ENCODE results near the gene KLF16. TPM values are rescaled to one million over a fixed set of nuclear protein-coding genes. Genes with fewer than 3 reads are reported as not detected.

Gene KLF16
- total RNA-seq, 1 donor from 2014 or later, result 5.6 TPM

DNA sequence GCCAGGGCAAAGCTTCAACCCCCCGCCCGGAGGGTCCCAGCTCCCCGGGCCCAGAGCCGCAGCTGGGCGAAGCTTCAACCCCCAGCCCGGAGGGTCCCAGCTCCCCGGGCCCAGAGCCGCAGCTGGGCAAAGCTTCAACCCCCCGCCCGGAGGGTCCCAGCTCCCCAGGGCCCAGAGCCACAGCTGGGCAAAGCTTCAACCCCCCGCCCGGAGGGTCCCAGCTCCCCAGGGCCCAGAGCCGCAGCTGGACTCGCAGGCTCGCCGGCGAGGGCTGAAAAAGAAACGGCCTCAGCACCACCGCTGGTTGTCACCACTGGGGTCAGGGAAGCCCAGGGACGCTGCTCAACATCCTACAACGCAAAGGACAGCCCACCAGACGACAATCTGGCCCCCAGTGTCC is 20.3 kb downstream of the KLF16 start:
- DNase-seq (ENCODE audit: low read depth in 2 of 2), result no peak

DNA sequence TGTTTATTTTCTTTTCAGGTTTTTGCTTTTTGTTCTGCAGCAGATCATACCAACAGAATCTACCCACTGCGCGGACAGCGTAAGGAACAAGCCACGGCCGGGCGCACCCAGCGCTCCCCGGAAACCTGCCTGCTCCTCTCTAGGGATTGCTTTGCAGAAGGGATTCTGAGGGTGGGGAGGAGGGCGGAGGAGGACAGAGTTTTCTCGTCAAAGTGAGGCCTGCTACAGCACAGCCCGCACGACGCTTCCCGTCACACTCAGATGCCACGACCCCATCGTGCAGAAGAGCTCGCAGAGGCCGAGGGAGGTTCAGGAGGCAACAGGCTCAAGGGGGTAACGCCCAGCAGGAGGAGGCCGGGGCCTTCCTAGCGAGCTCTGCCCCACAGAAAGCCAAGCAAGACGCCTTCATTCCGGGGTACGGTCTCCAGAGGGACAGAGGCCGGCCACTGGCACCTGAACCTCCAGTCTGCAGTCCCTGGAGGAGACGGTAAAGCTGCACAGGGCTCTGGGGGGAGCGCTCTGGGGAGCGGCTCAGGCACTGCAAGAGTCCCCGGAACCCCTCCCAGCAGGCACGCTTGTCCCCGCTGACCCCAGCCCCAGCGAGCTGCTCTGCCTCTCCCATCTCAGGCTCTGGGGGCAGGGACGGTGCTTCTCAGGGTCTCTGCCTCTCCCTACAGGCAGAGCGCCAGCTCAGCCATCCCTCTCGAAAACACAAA is 22.0 kb downstream of the KLF16 start:
- DNase-seq (ENCODE audit: low read depth in 2 of 2), result peak in 1 of 2 donors; percentile 36

DNA sequence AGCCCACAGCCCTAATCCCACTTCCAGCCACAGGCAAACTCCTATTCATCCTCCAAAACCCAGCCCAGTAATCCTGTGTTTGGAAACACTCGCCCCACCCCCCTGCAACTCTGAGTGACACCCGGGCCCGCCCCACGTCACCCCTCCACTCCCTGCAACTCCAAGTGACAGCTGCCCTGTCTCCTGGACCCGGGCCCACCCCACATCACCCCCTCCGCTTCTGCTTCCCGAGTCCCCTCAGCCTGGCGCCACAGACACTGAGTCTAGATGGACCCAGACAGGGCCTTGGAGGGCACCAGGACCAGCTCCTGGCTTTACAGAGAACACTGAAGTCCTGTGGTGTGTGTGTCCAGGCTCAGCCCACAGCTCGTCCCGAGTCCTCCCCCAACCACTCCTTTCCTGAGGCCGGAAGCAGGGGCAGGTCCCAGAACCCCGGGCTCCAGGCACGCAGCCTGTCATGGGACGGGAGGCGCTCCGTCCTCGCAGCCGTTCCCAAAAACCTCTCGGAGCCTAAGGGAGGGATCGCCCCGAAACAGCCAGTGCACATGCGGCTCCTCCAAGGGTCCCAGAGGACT is 22.8 kb downstream of the KLF16 start:
- peak; percentile 72 to 86 for DNase-seq (ENCODE audit: low read depth in 2 of 2)

DNA sequence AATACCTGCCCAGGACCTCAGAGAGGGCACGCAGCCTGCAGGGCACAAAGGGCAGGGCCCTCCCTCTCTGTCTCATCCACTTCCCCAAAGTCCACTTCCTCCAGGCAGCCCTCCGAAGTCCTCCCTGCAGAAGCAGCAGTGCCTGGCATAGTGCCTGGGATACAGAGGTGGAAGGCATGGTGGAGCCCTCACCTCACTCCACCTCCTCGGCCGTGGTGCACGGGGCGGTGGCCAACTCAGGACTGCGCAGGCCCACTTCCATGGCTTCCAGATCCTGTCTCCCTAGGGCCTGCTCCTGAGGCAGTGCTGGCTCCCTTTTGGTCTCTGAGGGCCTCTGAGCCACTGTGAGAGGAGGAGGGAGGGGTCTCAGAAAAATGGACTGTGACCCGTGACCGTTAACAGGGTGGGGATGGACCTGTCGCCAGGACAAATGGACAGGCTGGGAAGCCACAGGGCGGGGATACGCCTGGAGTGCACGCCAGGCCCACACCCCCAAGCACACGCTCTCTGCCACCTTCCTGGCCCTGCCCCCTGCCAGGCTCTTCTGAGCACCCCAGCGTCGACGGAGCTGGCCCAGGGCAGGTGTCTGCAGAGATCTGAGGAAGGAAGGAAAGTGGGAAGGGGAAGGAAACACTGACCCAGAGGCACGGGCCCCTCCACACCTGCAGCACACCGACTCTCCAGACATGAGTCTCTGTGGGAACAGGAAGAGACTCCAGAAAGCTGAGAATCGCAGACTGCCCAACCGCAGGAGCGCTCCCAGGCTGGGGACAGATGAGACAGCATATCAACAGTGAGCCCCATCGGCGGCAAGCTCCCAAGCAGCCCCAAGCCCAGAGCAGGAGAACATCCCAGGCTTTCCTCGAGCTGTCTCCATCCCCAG is 23.5 kb downstream of the KLF16 start:
- DNase-seq (ENCODE audit: low read depth in 2 of 2), result no peak

DNA sequence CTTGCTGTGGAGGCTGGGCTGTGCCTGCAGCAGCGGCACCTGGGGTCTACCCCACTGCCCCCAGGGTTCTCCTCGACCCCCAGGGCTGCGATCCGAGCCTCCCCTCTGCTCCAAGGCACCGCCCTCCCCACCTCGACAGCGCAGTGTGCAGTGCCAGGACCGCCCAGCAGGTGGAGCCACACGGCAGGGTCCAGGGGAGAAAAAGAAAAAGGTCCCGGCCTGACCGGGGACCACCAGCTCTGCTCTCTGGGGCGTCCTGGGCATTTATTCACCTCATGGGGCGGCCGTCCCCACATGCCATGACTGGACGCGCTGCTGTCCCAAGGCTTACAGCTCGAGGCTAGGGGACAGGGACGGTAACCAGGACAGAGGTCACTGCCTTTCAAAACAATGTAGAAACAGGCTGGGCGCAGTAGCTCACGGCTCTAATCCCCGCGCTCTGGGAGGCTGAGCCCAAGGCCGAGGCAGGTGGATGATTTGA is 25.7 kb downstream of the KLF16 start:
- DNase-seq (ENCODE audit: low read depth in 2 of 2), result peak; percentile 39 to 69

DNA sequence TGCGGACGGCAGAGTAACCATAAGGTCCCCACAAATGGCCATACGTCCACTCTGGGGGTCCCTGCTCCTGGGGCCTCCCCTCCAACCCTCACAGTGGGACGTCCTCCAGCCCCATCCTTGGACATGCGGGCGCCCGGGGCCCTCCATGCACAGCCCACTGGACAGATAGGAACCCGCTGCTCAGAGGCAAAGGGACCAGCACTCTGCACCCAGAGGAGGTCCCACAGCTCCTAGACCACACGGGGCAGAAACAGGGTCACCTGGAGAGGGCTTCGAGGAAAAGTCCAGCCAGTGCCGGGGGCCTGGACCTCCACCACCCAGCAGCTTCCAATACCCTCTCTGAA is 26.2 kb downstream of the KLF16 start:
- no peak for DNase-seq (ENCODE audit: low read depth in 2 of 2)

DNA sequence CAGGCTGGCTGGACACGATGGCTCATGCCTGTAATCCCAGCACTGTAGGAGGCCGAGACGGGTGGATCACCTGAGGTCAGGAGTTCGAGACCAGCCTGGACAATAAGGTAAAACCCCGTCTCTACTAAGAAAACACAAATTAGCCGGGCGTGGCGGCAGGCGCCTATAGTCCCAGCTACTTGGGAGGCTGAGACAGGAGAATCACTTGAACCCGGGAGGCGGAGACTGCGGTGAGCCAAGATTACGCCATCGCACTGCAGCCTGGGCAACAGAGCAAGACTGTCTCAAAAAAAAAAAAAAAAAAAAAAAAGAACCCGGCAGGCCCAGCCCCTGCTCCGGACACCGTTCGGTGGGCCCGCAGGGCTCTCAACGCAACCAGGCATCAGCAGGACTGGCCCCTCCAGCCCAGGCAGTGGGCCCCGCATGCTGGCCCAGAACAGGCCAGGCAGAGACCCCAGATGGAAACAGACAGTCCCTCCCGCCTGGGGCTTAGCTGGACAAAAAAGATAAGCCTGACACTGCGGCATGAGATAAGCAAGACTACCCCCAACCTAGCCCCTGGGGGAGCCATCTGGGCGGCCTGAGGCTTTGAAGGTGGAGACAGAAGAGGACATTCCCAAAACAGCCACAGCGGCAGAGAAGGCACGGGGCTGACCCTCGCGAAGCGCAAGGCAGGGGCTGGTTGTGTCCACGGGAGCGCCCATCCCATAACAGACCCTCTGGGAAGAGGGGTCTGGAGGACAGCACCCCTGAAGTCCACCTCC is 26.7 kb downstream of the KLF16 start:
- no peak for DNase-seq (ENCODE audit: low read depth in 2 of 2)

DNA sequence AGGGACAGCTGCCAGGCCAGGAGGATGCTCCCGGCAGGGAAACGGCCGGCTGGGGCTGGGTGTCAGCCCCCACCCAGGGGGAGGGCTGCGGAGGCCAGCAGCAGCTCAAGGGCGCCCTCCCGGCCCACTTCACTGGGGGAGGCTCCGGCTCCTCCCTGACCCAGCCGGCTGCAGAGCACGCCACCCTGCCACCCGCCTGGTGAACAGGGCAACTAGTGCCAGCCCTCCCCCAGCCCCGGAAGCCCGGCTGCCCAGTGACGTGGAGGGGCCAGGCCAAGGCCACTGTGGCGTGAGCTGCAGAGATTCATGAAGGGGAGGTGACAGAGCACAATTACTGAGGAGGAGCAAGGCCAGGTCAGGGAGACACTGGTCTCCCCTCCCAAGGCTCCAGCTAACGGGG is 29.8 kb downstream of the KLF16 start:
- DNase-seq (ENCODE audit: low read depth in 2 of 2), result no peak

DNA sequence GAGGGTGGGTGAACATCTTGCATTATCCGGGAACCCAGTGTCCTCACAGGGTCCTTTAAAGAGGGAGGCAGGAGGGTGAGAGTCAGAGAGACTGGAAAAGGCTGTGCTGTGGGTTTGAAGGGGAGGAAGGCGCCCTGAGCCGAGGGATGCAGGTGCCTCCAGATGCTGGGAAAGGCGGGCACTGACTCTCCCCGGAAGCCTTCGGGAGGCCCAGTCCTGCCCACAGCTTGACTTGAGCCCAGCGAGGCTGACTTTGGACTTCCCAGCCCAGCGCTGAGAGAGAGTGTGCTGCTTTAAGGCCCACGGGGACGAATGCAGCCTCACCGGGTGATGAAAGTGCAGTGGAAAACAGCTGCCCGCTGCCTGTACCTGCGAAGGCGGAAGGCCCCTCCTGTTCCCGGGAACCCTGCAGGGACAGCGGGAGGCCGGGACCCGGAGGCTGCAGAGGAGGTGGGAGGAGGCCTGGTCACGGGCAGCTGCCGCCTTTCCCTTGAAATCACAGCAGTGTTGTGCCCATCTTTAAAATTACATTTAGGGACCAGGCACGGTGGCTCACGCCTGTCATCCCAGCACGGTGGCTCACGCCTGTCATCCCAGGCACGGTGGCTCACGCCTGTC is 31.2 kb downstream of the KLF16 start:
- DNase-seq (ENCODE audit: low read depth in 2 of 2), result no peak

DNA sequence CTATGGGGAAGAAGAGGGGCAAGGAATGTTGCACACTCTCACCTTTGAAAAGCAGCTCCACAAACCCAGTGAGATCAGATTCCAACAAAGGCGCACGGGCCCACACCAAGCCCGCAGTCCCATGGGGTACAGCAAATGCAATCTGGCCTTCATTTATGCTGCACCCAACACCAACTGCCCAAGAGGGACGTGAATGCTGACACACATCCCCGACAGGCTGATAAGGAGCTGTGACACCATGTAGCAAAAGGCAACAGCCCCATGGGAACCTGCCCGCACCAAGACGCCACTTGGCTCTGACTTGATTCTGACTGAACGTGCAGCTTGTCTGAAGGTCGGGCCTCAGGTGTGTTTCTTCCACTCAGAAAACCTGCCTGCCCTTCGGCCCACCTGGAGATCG is 32.4 kb downstream of the KLF16 start:
- no peak for DNase-seq (ENCODE audit: low read depth in 2 of 2)

DNA sequence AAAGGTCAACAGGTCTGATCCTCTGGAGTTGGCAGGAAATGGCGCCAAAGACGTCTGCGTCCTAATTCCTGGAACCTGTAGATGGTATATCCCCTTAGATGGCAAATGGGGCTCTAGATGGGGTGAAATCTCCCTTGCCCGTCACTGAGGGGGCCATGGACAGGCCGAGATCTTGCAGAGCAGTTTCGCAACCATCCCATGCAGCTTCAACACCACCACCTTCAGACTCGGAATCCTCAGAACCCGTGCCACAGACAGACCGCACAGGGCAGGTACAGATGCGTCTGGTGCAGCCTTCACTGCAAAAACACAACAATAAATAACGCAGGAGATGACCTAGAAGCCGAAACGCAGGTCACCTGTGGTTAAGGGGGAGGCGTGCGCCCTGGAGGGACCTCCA is 32.8 kb downstream of the KLF16 start:
- no peak for DNase-seq (ENCODE audit: low read depth in 2 of 2)

DNA sequence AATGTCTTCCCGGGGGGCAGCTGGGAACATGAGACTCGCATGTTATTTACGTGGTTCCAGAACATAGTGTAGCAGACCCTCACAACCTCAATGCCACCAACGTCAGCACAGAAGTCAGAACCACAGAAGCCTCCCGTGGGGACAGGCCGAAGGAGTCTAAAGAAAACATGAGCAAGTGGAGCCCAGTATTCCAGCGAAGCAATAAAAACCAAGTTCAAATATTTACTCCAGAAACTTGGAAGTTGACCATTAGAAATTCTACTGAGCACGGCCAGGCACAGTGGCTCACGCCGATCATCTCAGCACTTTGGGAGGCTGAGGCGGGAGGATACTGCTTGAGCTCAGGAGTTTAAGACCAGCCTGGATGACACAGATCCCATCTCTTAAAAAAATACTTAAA is 33.4 kb downstream of the KLF16 start:
- DNase-seq (ENCODE audit: low read depth in 2 of 2), result no peak

DNA sequence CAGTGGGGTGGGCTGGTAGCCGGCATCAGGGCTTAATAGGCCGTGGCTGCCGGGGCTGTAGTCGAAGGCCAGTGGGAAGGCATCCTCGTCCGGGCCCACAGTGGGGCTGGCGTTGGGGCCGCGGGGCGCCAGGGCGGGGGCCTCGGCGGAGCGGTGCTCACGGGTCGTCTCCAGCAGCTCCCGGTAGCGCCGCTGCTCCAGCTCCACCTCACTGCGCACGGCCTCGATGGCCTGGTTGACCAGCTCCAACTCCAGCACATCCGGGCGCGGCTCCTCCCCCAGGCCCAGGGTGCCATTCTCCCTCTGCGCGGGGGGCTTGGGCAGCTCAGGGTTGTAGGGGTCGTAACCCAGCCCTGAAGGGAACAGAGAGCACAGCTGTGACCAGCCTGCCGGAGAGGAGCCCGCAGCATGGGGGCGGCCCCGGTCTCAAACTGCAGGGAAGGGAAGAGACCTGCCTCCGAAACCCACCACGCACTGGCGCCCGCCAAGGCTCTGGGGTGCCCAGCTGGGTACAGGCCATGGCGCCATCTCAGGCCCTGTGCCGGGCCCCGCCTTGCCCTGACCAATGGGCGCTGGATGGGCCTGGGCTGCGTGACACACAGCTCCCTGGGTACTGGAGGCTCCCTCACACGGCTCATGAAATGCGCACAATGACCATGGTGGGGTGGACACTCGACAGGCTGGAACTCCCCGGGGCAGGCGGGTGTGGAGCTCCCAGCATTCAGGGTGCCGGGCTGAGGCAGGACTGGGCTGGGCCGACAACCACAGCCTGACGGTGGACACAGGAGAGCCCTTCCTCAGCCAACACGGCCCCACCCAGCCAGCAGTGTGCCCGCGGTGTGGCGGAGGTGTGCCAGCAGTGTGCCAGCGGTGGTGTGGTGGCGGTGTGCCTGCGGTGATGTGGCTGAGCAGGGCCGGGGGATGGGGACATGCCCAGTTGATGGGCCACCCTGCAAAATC is 34.8 kb downstream of the KLF16 start:
- DNase-seq (ENCODE audit: low read depth in 2 of 2), result no peak

DNA sequence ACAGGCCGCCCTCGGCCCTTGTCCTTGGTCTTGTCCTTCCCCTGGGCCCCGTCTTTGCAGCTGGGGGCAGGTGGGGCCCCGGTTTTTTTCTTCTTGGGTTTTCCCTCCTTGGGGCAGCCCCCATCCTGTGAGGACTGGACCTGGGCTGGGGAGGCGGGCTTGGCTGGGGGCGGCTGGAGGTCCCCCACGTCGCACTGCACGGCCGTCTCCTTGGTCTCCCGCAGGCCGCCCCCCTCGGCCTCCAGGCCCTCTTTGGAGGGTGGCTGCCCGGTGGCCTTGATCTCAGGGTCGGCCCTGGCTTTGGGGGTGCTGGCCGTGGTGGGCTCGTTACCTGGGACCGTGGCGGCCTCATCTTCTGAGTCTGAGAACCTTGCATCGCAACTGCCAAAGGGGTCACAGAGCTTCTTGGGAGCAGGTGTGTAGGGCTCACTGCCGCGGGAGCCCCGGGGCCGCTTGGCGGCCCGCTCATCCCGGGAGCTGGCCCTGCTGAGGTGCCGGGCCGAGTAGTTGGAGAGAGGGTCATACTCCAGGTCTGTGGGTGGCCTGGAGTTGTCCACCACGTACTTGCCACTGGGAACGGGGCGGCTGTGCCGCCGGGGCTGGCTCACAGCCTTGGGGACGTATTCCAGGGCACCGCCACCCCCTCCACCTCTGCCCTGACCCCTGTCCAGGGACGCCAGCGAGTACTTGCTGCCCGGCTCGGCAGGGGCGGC is 35.7 kb downstream of the KLF16 start:
- DNase-seq (ENCODE audit: low read depth in 2 of 2), result no peak

DNA sequence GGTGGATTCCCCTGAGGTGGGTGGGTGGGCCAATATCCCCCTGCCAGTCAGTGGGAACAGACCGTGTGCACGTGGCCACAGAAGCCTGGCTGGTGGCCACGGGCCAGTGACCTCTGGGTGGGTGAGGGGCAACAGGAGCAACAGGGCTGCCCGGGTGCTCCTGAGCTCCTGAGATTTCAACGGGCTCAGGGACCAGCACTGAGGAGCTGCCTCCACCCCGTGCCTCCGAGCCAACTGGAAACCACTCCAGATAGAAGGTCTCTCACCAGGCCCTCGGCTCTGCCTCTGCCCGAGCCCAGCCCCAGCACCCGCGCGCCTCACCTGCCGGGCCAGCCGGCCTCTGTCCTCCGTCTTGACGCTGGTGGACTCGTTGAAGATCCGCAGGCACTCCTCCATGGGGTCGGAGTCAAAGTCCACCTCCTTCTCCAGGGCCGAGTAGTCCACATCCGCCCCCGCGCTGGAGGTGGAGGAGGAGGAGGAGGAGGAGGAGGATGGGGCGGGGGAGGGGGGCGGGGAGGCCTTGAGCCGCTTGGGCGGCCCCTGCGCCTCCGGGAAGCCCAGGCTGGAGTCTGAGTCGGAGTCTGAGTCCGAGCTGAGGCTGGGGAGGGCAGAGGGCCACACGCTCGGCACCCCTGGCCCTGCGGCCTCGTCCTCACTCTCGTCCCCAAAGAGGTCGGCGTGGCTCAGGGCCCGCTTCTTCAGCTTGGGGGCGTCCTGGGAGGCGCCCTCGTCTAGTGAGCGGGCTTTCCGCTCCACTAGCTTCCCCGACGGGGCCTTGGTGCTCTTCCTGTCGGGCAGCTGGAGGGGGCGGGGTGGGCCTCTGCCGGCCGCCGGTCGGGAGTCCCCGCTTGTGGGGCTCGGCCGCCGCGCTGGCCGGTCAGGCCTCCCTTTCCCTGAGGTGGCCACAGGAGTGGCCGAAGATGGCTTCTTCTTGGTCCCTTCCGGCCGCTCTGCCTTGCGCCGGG is 36.5 kb downstream of the KLF16 start:
- DNase-seq (ENCODE audit: low read depth in 2 of 2), result no peak

DNA sequence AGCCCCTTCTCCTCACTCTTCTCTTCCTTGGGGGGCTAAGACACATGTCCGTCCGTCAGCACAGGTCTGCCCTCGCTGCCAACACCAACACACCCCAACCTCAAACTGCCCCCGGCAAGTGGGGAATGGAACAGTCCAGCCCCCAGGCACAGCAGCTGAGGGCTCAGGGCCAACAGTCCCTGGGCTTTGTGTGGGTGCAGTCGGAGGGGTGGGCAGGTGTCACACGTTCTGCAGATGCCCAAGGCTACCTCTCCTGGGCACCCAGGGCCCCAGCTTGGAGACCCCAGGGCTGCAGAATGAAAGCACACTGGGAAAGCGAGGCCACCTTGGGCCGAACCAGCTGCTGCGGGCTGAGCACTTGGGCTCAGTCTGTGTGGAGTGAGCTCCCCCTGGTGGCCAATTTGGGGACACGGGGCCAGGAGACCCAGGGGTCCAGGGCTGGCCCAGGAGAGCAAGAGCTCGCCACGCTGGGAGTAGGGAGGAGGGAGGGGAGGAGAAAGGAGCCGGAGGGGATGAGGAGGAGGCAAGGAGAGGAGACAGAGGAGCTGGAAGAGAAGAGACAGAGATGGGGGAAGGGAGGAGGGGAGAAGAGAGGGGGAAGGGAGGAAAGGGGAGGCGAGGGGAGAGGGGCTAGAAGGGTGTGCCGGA is 37.3 kb downstream of the KLF16 start:
- peak; percentile 62 to 78 for DNase-seq (ENCODE audit: low read depth in 2 of 2)

DNA sequence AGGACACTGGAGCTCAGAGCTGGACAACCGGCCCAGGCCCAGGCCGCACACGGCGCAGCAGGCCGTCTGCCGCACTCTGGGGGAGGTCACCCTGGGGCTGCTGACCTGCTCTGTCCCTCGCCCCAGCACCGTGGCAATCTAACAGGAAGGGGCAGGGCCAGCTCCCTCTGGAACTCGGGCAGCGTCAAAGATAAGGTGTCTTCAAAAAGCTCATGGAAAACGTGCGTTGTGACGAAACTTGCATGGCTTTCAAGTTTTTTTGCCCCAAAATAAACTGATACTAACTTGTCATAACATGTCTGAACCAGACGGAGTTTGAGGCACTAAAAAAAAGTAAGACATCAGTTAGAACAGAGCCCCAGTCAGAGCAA is 39.1 kb downstream of the KLF16 start:
- no peak for DNase-seq (ENCODE audit: low read depth in 2 of 2)
